Gastrocnemius medialis (tissue), 4 donors: ENCODE measurements around the gene AKAP7.

Source experiments
- CTCF ChIP-seq, 5 experiments: fragments of 450-650 bp in 3 of 5; fragments of 200-600 bp in 2 of 5; sonication (generic) in 2 of 5; IDR thresholded peaks in 4 of 5; conservative IDR thresholded peaks in 1 of 5; 1 replicate in 4 of 5; 2 replicates in 1 of 5; pipeline ENCODE4 v1.5.1; 2016 to 2019; ENCODE audit warnings: antibody characterized with exemption in 5 of 5, mild to moderate bottlenecking in 3 of 5, moderate library complexity in 3 of 5
- POLR2A ChIP-seq, 2 donors: fragments of 450-650 bp; IDR thresholded peaks; one replicate each; pipeline ENCODE4 v1.6.1; 2017; ENCODE audit warnings: antibody characterized with exemption in 2 of 2, mild to moderate bottlenecking in 2 of 2, moderate library complexity in 2 of 2

GRCh38 chr6:131173680-131174079, 38.4 kb downstream of the AKAP7 start:
- no peak for TF ChIP-seq POLR2A (IDR thresholded peaks at IDR 0.05)
- no peak for TF ChIP-seq CTCF (IDR thresholded peaks at IDR 0.05 in 4 of 5, conservative IDR thresholded peaks at IDR 0.05 in 1 of 5)
